GM19324 (cell line): Measurements from ENCODE around the gene PLEKHA5.
"Not testable (repeated sequence)": the region's sequence is repeated elsewhere in the genome, so short reads cannot be mapped to it uniquely, and the experiment has no call there.

Source experiments
- ATAC-seq: cut with Tn5 transposase; IDR thresholded peaks from one replicate; pipeline ENCODE4 v1.9.1; 2021; ENCODE audit warnings: mild to moderate bottlenecking, moderate library complexity; ENCODE audit not compliant: unreplicated experiment, low FRiP score

PLEKHA5 gene

DNA sequence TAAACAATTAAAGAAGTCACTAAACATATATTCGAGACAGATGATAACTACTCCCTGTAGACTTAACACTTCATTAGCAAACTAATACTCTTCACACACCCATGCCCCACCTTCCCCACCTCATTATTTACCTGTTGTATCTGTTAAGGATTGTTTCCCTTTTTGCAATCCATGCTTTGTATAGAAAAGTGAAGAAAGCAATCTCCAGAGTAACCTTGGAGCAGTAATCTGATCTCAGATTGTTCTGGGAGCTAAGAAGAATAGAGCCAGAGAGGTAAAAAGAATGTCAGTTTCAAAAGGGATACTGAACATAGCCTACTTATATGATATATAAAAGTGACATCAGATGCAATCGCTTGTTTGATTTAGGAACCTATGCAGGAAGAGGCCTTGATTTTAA is 37.4 kb downstream of the PLEKHA5 start:
- no peak for ATAC-seq

DNA sequence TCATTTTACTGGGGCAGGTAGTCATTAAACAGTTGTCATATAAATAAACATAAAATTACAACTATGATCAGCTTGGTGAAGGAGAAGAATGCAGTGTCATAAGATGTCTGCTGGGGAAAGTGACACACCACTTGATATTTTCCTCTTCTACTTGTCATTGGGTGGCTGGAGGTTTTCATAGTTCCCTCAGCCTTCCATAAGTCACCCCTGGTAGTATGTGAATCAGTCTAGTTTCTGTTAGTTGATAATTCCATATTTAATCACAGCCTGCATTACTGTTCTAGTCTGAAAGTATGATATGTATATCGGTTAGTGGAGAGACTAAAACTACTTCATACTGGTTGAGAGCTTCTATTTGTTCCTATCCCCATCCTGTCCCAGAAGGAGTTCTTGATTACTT is 38.2 kb downstream of the PLEKHA5 start:
- ATAC-seq, result no peak

DNA sequence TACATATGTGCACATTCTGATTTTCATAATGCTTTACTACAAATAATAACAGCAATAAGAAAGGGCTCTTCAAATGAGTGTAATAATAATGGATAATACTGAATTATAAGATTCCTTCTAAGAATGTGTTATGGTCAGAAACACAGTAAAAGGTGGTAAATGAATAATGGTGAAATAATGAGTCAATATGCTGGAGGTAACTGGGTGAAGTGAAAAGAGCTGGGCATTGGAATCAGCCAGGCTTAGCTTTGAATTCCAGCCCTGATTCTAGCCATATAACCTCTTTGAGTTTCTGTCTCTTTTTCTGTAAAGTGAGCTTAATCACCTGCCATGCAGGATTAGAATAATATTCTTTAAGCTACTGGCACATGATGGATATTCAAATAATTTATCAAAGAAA is 39.1 kb downstream of the PLEKHA5 start:
- ATAC-seq, result no peak

DNA sequence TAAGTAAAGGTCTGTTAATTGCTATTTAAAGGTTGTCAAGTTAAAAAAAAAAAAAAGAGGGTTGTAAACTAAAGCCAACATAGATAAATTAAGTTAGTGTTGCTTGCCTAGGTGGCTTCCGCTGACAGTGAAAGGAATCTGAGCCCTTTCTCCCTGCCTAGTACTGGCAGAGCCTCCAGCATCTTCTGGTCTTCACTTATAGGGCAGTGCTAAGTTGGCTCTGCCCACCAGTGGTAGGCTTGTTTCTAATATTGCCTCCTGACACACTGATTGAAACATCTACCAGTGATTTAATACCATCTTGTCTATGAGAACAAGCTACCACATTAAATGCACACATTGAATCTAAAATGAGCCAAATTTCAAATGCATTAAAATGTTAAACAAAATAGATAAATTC is 39.7 kb downstream of the PLEKHA5 start:
- ATAC-seq, result no peak

DNA sequence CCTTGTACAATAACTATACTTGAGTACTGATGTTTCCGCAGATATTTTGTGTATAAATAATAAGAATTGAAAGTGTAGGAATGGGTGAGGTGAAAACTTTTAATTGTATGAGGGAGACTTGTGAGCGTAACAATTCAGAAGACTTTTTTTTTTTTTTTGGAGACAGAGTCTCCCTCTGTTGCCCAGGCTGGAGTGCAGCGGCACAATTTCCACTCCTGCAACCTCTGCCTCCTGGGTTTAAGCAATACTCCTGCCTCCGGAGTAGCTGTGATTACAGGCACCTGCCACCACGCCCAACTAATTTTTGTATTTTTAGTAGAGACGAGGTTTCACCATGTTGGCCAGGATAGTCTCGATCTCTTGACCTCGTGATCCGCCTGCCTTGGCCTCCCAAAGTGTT is 40.8 kb downstream of the PLEKHA5 start:
- not testable (repeated sequence) for ATAC-seq

DNA sequence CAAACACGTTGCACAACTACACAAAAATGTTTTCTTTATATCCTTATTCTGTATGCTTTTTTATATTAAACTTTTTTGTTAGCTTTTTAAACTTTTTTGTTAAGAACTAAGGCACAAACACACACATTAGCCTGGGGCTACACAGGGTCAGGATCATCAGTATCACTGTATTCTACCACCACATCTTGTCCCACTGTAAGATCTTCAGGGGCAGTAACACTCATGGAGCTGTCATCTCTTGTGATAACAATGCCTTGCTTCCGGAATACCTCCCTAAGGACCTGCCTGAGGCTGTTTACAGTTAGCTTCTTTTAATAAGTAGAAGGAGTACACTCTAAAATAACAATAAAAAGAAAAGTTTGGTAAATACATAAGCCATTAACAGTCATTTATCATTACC is 42.2 kb downstream of the PLEKHA5 start:
- ATAC-seq, result no peak

DNA sequence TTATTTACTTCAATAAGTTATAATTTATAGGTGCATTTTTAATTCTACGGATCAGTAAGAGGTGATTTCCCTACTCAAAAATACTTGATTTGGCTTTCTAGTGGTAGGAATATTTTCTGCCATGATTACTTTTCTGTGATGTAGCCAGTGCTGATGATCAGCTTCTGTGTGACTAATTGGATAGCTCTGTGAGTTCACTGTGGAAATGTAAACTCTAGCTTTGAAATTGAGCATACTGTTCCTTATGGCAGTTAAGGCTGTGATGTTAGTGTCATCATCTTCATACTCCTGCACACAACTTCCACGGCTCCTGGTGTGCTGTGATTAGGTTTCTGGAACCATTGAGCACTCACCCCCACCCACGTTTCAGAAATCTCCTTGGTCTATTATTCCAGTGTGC is 48.2 kb downstream of the PLEKHA5 start:
- no peak for ATAC-seq

DNA sequence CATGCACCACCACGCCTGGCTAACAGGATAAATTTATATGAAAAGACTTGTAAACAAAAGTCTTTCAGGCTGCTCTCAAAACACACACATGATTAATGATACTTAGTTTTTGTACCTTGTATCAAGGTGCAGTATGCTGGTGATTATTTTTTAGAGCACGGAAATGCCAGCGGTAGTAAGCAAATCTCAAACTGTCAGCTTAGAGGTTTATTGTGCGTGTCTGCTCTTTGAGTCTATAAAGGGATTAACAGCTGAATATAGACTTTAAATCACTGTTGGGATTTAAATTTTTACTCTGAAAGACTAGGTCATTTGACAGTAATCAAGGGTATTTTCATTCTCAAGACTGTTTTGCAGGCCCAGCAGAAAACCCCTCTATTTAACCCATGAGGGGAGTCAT is 50.5 kb downstream of the PLEKHA5 start:
- ATAC-seq, result no peak

DNA sequence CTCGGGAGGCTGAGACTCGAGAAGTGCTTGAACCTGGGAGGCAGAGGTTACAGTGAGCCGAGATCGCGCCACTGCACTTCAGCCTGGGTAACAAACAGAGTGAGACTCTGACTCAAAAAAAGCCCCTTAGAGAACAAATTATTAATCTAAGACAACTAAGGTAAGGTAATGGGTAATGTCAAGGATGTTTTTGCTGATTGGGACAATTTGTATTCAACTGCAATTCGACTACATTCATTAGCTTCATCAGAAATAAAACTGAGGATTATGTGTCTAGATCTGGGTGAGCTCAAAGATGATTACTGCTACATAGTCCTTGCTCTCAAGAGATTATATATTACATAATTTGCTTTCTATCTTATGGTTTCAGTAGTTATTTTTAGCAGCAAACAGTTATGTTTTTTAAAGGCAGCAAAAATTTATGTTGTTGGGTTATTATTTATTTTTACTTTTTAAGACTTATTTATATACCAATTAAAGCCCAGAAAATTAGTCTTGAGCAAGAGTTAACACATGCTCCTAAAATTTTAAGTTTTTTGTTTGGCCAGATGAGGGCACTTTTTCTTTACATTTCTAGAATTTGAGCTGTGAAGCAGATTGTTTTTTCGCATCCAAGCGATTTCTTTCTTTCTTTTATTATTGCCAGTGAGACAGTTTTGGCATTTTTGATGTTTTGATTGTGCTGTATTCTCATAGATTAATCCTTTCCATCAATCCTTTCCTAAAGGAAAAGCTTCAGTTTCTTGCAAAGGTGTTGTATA is 52.3 kb downstream of the PLEKHA5 start:
- ATAC-seq, result no peak

DNA sequence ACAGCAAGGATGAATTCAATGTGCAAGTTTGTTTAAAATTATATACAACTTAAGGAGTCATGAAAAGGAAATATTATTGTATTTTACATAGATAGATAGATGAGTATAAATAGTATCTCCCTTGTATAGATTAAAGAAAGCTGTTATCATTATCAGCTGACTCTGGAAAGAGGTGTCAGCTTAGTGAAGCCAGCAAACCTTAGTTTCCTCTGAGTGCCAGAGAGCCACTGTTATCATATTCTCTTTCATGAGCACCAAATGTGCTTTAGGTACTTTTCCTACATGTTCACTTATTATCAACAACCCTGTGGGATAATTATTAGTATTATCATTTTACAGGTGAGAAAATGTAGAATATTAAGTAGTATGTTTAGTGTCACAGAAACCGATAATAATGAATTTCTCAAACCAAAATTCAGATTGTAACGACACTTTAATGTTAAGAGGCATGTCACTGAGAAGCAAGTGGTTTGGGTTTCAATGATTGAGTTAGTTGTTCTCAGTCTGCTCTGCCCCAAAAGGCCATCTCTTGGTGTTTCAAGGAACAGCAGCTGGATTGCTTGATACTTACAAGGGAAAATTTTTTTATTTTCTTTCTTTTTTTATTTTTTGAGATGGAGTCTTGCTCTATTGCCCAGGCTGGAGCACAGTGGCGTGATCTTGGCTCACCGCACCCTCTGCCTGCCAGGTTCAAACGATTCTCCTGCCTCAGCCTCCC is 53.7 kb downstream of the PLEKHA5 start:
- ATAC-seq, result no peak

GRCh38 chr12:19185262-19185929 is 55.9 kb downstream of the PLEKHA5 start:
- no peak for ATAC-seq

DNA sequence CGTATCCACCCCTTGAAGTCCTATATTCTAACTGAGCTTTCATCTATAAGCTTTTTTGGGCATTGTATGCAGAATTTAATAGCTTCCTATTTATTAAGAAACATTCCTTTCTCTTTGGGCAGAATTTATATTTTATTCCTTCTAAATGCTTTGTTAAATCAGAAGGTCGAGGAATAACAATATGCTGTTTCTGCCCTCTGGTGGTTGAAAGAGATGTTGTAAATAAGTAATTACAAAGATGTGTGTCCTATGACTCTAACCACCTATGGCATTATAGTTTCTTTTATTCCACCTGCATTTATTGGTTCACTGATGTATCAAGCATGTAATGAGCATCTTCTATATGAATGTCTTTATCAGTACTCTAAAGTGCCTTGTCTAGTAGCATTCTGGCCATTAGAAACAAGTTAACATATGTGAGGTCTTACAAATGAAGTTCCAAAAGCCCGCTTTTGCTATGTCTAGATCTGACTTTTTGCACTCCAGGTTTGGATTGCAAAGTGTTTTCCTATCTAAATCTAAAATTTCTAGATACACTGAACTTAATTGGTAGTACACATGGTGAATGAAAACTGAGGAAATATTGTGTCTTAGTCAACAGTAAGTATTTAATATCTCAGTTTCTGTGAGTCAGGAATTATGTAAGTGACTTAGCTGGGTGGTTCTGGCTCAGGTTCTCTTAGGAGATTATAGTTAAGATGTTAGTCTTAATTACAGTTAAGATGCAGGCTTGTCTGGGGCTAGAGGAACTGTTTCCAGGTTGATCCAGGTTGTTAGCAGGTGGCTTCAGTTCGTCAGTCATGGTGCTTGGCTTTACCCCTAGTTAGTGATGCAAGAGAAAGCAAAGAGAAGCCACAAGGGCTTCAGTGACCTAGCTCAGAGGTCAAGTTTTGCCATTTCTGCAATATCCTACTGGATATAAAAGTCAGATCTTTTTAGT is 57.5 kb downstream of the PLEKHA5 start:
- no peak for ATAC-seq

DNA sequence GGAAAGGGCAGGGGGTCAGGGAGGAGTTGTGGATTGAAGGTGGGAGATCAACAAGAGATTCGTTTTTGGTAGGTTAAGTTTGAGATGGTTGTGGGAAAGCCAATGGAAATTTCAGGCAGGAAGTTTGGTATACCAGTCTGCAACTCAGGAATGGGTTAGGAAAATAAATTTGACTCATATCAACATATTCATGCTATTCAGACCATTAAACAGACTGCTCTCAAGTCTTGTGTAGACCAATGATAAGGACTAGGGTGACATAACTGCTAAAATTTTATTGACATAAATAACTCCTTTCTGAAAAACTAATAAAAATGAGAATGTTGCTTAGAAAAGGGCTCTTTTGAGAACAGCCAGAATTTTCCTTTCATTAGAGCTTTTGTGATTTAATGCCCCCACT is 60.0 kb downstream of the PLEKHA5 start:
- ATAC-seq, result no peak

GRCh38 chr12:19190292-19191031 is 60.9 kb downstream of the PLEKHA5 start:
- no peak for ATAC-seq

- ATAC-seq, result no peak
Observed at GRCh38 chr12:19191089-19191488, 61.6 kb downstream of the PLEKHA5 start.

GRCh38 chr12:19191563-19191962 is 62.0 kb downstream of the PLEKHA5 start:
- no peak for ATAC-seq

- ATAC-seq, result no peak
Observed at GRCh38 chr12:19192710-19193109, 63.2 kb downstream of the PLEKHA5 start.

- no peak for ATAC-seq
Observed at GRCh38 chr12:19194963-19195362, 65.4 kb downstream of the PLEKHA5 start.

- ATAC-seq, result no peak
Observed at GRCh38 chr12:19196959-19197630, 67.6 kb downstream of the PLEKHA5 start.
